Measurements from ENCODE around the gene PLEKHA8.

DNA sequence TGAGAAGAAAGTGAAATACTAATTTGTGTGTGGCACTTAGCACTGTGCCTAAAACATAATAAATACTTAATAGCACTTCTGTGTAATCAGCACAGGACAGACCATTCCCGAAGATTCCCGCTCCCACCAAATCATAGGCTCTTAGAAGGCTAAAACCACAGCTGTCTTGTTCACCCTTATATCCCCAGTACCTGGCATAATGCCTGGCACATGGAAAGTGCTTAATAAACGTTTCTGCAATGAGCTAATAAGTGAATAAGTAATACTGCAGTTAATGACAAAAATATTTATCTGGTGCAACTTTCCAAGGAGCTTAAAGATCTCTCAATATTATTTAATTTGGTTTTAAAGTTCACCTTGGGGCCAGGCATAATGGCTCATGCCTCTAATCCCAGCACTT lies 149.8 kb downstream of the PLEKHA8 start:
- TF ChIP-seq, protein P1, sequence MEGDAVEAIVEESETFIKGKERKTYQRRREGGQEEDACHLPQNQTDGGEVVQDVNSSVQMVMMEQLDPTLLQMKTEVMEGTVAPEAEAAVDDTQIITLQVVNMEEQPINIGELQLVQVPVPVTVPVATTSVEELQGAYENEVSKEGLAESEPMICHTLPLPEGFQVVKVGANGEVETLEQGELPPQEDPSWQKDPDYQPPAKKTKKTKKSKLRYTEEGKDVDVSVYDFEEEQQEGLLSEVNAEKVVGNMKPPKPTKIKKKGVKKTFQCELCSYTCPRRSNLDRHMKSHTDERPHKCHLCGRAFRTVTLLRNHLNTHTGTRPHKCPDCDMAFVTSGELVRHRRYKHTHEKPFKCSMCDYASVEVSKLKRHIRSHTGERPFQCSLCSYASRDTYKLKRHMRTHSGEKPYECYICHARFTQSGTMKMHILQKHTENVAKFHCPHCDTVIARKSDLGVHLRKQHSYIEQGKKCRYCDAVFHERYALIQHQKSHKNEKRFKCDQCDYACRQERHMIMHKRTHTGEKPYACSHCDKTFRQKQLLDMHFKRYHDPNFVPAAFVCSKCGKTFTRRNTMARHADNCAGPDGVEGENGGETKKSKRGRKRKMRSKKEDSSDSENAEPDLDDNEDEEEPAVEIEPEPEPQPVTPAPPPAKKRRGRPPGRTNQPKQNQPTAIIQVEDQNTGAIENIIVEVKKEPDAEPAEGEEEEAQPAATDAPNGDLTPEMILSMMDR (IDR thresholded peaks at IDR 0.05 in 8 of 11, conservative IDR thresholded peaks at IDR 0.05 in 3 of 11): no peak
- TF ChIP-seq POLR2AphosphoS5 (IDR thresholded peaks at IDR 0.05): no peak
